T-helper 17 cell (primary cell): ENCODE results near the gene USP43. TPM values are rescaled to one million over a fixed set of nuclear protein-coding genes. Genes with fewer than 3 reads are reported as not detected.
A peak's percentile ranks its signal among the peaks of the same experiment; 100 is the strongest.
"Not testable (repeated sequence)": the region's sequence is repeated elsewhere in the genome, so short reads cannot be mapped to it uniquely, and the experiment has no call there.

Experiments
- ATAC-seq: fragments of 150-1000 bp; cut with Tn5 transposase; 2 replicates; pipeline ENCODE4 v1.10.0; 2021; ENCODE audit warnings: mild to moderate bottlenecking, moderate library complexity
- DNase-seq, 3 donors: peaks; one replicate each; pipeline versions ENCODE4 v3.0.0 to v3.0.0-alpha.2; 2020 to 2021
- H3K9me3 ChIP-seq: one replicate; pipeline ENCODE4 v1.7.0; 2013; ENCODE audit warnings: low read length, mild to moderate bottlenecking; ENCODE audit not compliant: control insufficient read depth, poor library complexity, severe bottlenecking
- H3K27ac Mint-ChIP-seq: one replicate; pipeline ENCODE4 v1.8.0; 2022; ENCODE audit warnings: mild to moderate bottlenecking, moderate library complexity, mixed read lengths
- H3K27me3 Mint-ChIP-seq: one replicate; pipeline ENCODE4 v1.8.0; 2022; ENCODE audit warnings: mixed read lengths
- H3K36me3 Mint-ChIP-seq: one replicate; pipeline ENCODE4 v1.8.0; 2022; ENCODE audit warnings: low read depth, mixed read lengths
- H3K4me1 Mint-ChIP-seq: one replicate; pipeline ENCODE4 v1.8.0; 2022; ENCODE audit warnings: mild to moderate bottlenecking, mixed read lengths
- H3K4me3 Mint-ChIP-seq: one replicate; pipeline ENCODE4 v1.8.0; 2022; ENCODE audit warnings: mild to moderate bottlenecking, moderate library complexity, mixed read lengths
- total RNA-seq, 4 donors: library from RNA in 2 of 4; stranded (reverse) in 2 of 4; gene quantifications; one replicate each; pipeline ENCODE4 v1.2.3 and lab custom pipeline; 2022 to 2026

The USP43 gene
- total RNA-seq, 2 donors from 2014 or later, result 0.29 to 0.45 TPM

DNA sequence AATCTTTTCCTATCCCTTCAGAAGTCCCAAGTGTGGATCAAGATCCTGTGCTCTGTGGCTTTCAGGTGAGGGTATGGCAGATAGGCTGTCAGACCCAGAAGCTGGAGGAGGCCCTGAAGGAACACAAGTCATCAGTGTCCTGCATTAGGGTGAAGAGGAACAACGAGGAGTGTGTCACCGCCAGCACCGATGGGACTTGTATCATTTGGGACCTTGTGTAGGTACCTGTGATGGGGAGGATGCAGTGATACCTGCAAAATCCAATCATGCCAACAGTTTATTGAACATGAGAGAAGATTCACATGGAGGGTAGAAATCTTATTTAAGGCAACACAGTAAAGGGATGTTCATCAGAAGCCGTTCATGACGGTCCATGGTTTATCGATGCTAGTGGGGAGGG is 10.0 kb upstream of the USP43 start:
- ATAC-seq (no peak), DNase-seq (no peak)
- Mint-ChIP-seq H3K36me3 (no peaks in the 10 kb centered on the region), H3K4me3 (no peak overlapping the region), H3K27ac (no peak overlapping the region), H3K4me1 (no peaks in the 10 kb centered on the region), H3K27me3 (peaks cover 42% of the 10 kb centered on the region)
- H3K9me3 ChIP-seq, result no peaks in the 10 kb centered on the region

DNA sequence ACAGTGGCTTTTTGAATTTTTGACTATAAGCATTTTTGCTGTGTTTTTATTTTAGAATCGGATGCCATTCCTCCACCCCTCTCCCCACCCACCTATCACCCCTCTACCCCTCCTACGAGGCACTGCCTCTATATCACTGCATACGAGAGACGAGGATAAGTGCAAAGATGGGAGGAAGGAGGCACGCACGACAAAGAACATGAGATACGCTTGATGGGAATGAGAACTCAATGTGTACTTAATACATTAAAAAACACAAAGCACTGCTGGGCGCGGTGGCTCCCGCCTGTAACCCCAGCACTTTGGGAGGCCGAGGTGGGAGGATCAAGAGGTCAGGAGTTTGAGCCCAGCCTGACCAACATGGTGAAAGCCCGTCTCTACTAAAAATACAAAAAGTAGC is 8.8 kb upstream of the USP43 start:
- H3K4me3 Mint-ChIP-seq, result no peak overlapping the region
- no peaks in the 10 kb centered on the region for H3K4me1 Mint-ChIP-seq
- H3K27me3 Mint-ChIP-seq, result peaks cover 41% of the 10 kb centered on the region
- H3K36me3 Mint-ChIP-seq, result no peaks in the 10 kb centered on the region
- DNase-seq (no peak), ATAC-seq (no peak)
- H3K9me3 ChIP-seq, result no peaks in the 10 kb centered on the region
- no peak overlapping the region for H3K27ac Mint-ChIP-seq

GRCh38 chr17:9640388-9640787 is 4.9 kb upstream of the USP43 start:
- not testable (repeated sequence) for H3K4me3 Mint-ChIP-seq, H3K9me3 ChIP-seq, ATAC-seq, H3K27ac Mint-ChIP-seq, DNase-seq, H3K4me1 Mint-ChIP-seq, H3K36me3 Mint-ChIP-seq
- peaks cover 34% of the 10 kb centered on the region for H3K27me3 Mint-ChIP-seq

DNA sequence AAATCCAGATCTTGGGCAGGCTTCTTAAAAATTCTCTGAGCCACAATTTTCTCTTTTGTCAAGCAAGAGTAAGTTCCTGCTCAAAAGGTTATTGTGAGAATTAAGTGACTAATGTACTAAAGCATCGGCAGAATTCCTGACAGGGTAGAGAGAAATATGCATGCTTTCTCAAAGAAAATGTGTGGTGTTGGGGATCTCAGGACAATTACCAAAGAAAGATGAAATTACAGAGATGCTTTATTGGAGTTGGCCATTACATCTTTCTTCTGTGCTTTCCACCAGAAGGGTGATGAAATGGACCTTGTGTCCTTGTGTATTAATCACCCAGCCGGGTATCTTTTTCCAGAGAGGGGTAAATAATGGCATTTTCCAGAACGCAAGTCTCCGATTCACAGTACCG is 1.7 kb upstream of the USP43 start:
- H3K27ac Mint-ChIP-seq, result no peak overlapping the region
- no peaks in the 10 kb centered on the region for H3K9me3 ChIP-seq
- peaks cover 12% of the 10 kb centered on the region for H3K4me1 Mint-ChIP-seq
- H3K27me3 Mint-ChIP-seq, result peaks cover 35% of the 10 kb centered on the region
- DNase-seq (no peak), ATAC-seq (no peak)
- peaks cover 2% of the 10 kb centered on the region for H3K36me3 Mint-ChIP-seq
- peak overlapping the region; percentile 86 for H3K4me3 Mint-ChIP-seq

DNA sequence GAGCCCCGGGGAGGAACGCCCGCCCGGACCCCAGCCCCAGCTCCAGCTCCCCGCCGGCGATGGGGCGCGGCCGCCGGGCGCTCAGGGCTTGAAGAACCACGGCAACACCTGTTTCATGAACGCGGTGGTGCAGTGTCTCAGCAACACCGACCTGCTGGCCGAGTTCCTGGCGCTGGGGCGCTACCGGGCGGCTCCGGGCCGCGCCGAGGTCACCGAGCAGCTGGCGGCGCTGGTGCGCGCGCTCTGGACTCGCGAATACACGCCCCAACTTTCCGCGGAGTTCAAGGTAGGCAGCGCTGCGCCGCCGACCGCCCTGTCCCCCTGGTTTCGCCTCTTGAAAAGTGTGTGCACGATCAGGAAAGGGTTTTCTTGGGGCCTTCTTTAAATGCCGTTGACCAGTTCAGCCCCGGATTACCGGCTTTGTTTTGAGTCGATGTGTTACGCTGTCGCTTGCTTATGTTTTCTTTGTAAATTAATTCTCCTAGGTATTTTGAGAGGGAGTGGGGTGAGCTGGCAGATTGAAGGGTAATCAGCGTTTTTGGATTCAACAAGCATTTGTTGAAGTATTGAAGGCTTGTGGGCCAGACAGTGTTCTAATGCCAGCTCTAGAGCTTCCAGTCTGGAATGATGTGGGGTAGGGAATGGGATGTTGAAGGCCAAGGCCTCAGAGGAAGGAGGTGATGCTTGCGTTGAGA is 681 bp downstream of the USP43 start:
- Mint-ChIP-seq H3K27ac (no peak overlapping the region), H3K4me1 (peaks cover 15% of the 10 kb centered on the region), H3K27me3 (peaks cover 29% of the 10 kb centered on the region), H3K4me3 (peak overlapping the region; percentile 85), H3K36me3 (peaks cover 4% of the 10 kb centered on the region)
- DNase-seq, result peak in 1 of 3 donors; percentile 8
- ATAC-seq, result peak; percentile 40
- H3K9me3 ChIP-seq, result no peaks in the 10 kb centered on the region

DNA sequence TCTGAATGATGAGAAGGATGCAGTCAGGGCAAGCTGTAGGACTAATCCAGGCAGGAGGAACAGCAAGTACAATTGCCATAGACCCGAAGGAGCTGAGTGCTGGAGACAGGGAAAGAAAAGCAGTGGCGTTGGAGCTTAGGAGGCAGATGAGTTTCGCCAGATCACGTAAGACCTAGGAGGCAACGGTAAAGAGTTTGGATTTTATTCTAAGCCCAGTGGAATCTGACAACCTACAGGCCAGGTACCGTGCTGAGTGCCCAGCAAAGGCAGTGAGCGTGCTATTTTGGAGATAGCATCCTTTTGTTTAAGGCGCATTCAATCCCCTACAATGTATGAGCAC is 1.2 kb downstream of the USP43 start:
- Mint-ChIP-seq H3K27me3 (peaks cover 34% of the 10 kb centered on the region), H3K27ac (no peak overlapping the region), H3K4me1 (peaks cover 15% of the 10 kb centered on the region), H3K4me3 (peak overlapping the region; percentile 85), H3K36me3 (peaks cover 4% of the 10 kb centered on the region)
- DNase-seq (no peak), ATAC-seq (no peak)
- no peaks in the 10 kb centered on the region for H3K9me3 ChIP-seq

DNA sequence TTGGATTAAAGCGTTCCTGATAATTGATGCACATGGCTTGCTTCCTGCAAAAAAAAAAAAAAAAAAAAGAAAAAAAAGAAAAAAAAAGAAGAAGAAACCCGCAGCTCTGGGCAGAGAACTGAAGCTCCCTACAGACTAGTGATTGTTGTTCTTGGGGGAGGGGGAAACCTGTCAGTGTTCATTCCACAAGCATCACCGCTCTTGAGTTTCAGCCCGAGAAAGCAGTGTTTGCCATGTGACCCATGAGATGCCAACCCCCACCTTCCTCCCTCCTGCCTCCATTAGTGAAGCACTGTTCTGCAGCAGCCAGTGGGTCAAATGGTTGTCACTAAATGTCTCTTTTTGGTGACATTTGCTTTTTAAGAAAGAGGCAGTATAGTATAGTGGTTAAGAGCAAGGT is 1.7 kb downstream of the USP43 start:
- no peak overlapping the region for H3K27ac Mint-ChIP-seq
- ATAC-seq (no peak), DNase-seq (no peak)
- no peak overlapping the region for H3K4me3 Mint-ChIP-seq
- H3K36me3 Mint-ChIP-seq, result peaks cover 4% of the 10 kb centered on the region
- H3K27me3 Mint-ChIP-seq, result peaks cover 36% of the 10 kb centered on the region
- H3K4me1 Mint-ChIP-seq, result peaks cover 15% of the 10 kb centered on the region
- H3K9me3 ChIP-seq, result no peaks in the 10 kb centered on the region

DNA sequence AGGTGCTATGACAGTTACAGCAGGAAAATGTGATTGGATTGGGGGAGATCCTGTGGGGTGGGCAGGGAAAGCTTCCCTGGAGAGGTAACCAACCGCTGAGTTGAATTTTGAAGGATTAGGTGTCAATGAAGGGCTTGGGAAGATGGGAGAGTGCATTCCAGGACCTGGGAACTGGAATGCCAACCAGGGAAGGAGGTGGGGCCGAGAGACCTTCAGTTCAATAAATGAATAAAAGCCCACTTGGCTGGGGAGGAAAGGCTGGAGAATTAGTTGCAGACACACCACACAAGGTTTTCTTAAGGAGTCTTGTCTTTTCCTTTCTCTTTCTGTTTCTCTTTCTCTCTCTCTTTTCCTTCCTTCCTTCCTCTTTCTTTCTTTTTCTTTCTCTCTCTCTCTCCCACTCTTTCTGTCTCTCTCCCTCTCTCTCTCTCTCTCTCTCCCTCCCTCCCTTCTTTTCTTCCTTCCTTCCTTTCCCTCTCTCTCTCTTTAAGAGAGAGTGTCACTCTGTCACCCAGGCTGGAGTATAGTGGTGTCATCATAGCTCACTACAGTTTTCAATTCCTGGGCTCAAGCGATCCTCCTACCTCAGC is 3.3 kb downstream of the USP43 start:
- peaks cover 15% of the 10 kb centered on the region for H3K4me1 Mint-ChIP-seq
- no peak overlapping the region for H3K4me3 Mint-ChIP-seq
- ATAC-seq, result no peak
- no peak for DNase-seq
- no peaks in the 10 kb centered on the region for H3K9me3 ChIP-seq
- H3K36me3 Mint-ChIP-seq, result peaks cover 6% of the 10 kb centered on the region
- H3K27ac Mint-ChIP-seq, result no peak overlapping the region
- H3K27me3 Mint-ChIP-seq, result peaks cover 47% of the 10 kb centered on the region

GRCh38 chr17:9658593-9659211 is 13.4 kb downstream of the USP43 start:
- ATAC-seq (no peak), DNase-seq (no peak)
- Mint-ChIP-seq H3K36me3 (peaks cover under 1% of the 10 kb centered on the region), H3K27ac (no peak overlapping the region), H3K4me3 (no peak overlapping the region), H3K27me3 (peaks cover 32% of the 10 kb centered on the region), H3K4me1 (peaks cover 2% of the 10 kb centered on the region)
- no peaks in the 10 kb centered on the region for H3K9me3 ChIP-seq

DNA sequence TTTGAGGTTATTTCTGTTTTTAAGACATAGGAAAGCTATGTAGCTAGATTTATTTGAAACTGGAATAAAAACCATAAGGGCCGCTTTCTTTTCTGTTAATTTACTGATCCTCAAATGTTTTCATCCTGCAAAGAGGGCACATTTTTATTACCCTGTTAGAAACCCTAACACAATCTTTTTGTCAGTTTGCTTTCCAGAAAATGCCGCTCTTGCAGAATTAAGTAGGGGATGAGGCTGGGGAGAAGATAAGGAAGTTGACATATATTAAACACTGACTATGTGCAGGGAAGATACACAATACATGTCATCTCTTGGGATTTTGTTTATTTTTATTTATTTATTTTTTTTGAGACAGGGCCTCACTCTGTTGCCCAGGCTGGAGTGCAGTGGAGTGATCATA is 15.7 kb downstream of the USP43 start:
- no peaks in the 10 kb centered on the region for H3K9me3 ChIP-seq
- Mint-ChIP-seq H3K27me3 (peaks cover 26% of the 10 kb centered on the region), H3K4me1 (peaks cover 5% of the 10 kb centered on the region), H3K36me3 (no peaks in the 10 kb centered on the region), H3K27ac (no peak overlapping the region), H3K4me3 (no peak overlapping the region)
- no peak for ATAC-seq
- DNase-seq, result no peak

- not testable (repeated sequence) for H3K9me3 ChIP-seq, DNase-seq, H3K4me3 Mint-ChIP-seq, ATAC-seq, H3K36me3 Mint-ChIP-seq, H3K27ac Mint-ChIP-seq
- H3K27me3 Mint-ChIP-seq, result peaks cover 27% of the 10 kb centered on the region
- peaks cover 23% of the 10 kb centered on the region for H3K4me1 Mint-ChIP-seq
Observed at GRCh38 chr17:9663511-9663910, 18.2 kb downstream of the USP43 start.

DNA sequence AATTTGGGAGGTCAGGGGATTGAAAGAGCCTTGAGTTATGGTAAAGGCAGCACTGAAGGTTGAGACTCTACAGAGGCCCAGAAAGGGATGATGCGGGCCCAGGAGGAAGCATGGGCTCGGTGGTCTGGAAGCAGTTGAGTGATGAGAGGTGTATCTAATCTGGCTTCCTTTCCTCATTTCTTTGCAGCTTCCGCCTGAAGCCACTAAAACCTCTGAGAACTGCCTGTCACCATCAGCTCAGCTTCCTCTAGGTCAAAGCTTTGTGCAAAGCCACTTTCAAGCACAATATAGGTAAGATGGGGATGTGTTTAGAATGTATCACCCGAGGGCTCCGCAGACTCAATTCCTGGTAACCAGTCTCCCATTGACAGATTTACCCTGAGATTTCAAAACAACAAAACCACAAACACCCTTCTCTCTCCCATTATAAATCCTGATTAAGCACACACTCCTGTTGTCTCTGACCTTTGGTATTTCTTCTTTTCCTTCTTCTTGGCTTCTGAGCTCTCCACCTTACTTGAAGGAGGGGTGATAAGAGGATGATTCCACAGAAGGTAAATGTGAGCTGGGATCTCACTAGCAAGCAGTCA is 21.2 kb downstream of the USP43 start:
- H3K4me3 Mint-ChIP-seq, result peak overlapping the region; percentile 66
- no peaks in the 10 kb centered on the region for H3K9me3 ChIP-seq
- DNase-seq, result no peak
- H3K4me1 Mint-ChIP-seq, result peaks cover 35% of the 10 kb centered on the region
- H3K36me3 Mint-ChIP-seq, result no peaks in the 10 kb centered on the region
- H3K27me3 Mint-ChIP-seq, result peaks cover 39% of the 10 kb centered on the region
- peak overlapping the region; percentile 74 for H3K27ac Mint-ChIP-seq
- ATAC-seq, result peak; percentile 57

DNA sequence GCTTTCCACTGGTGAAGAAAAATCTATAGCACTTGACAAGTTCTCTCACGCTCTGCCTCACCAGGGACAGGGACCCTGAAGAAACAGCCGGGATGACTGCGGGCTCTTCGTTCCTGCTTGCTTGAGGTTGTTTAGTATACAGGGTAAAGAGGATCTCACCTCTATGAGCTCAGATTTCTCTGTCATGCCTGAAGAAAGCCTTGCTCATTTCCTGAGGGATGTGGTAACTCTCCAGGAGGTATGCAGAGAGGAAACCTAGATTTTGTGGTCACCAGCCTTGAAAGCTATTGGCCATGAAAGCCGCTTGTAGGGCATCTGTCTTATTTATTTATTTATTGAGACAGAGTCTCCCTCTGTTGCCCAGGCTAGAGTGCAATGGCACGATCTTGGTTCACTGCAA is 23.2 kb downstream of the USP43 start:
- Mint-ChIP-seq H3K27me3 (peaks cover 44% of the 10 kb centered on the region), H3K36me3 (no peaks in the 10 kb centered on the region), H3K4me3 (no peak overlapping the region), H3K27ac (no peak overlapping the region), H3K4me1 (peaks cover 37% of the 10 kb centered on the region)
- DNase-seq (no peak), ATAC-seq (no peak)
- no peaks in the 10 kb centered on the region for H3K9me3 ChIP-seq
